Thyroid gland (tissue), 4 donors: ENCODE measurements around the gene HEPN1.

Experiments
- POLR2A ChIP-seq, 2 donors: fragments of 450-650 bp; IDR thresholded peaks; one replicate each; pipeline ENCODE4 v1.6.1; 2017; ENCODE audit warnings: antibody characterized with exemption in 2 of 2, mild to moderate bottlenecking in 2 of 2, moderate library complexity in 1 of 2
- TF ChIP-seq, protein P1 (sequence below), 6 experiments: fragments of 200-600 bp in 3 of 6; fragments of 450-650 bp in 3 of 6; sonication (generic) in 3 of 6; IDR thresholded peaks; one replicate each; pipeline ENCODE4 v1.5.1; 2016 to 2019; ENCODE audit warnings: antibody characterized with exemption in 6 of 6, mild to moderate bottlenecking in 2 of 6, inconsistent platforms in 1 of 6, moderate library complexity in 1 of 6

DNA sequence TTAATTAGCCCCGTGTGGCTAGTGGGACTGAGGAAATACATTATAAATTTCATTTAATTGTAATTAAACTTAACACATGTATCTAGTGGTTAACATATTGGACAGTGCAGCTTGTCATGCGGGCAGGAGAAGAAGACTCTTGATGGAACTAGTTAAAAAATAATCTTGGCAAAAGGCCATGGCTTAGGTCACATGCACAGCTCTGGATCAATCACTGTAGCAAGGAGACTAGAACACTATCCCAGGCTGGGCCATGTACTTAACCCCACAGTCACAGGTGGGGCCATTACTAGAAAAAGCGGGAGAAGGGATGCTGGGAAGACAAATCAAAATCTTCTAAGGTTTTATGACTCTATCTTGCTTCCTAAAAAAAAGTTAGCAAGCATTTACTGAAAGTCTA lies 25.5 kb downstream of the HEPN1 start:
- TF ChIP-seq, protein P1, sequence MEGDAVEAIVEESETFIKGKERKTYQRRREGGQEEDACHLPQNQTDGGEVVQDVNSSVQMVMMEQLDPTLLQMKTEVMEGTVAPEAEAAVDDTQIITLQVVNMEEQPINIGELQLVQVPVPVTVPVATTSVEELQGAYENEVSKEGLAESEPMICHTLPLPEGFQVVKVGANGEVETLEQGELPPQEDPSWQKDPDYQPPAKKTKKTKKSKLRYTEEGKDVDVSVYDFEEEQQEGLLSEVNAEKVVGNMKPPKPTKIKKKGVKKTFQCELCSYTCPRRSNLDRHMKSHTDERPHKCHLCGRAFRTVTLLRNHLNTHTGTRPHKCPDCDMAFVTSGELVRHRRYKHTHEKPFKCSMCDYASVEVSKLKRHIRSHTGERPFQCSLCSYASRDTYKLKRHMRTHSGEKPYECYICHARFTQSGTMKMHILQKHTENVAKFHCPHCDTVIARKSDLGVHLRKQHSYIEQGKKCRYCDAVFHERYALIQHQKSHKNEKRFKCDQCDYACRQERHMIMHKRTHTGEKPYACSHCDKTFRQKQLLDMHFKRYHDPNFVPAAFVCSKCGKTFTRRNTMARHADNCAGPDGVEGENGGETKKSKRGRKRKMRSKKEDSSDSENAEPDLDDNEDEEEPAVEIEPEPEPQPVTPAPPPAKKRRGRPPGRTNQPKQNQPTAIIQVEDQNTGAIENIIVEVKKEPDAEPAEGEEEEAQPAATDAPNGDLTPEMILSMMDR (IDR thresholded peaks at IDR 0.05), result no peak
- TF ChIP-seq POLR2A (IDR thresholded peaks at IDR 0.05), result no peak
